Pons (tissue), 1 donor: ENCODE measurements around the gene AGER.
"Not testable (repeated sequence)": the region's sequence is repeated elsewhere in the genome, so short reads cannot be mapped to it uniquely, and the experiment has no call there.

Experiments
- DNase-seq: peaks from one replicate; pipeline ENCODE4 v3.0.0-alpha.2; 2016; ENCODE audit warnings: low spot score

The AGER gene

GRCh38 chr6:32148289-32149091 is 35.6 kb downstream of the AGER start:
- DNase-seq, result no peak

- DNase-seq, result no peak
These were observed 36.5 kb downstream of the AGER start for GRCh38 chr6:32147401-32148132.

GRCh38 chr6:32146687-32147086 is 37.4 kb downstream of the AGER start:
- DNase-seq, result no peak

- DNase-seq, result no peak
These were observed 37.8 kb downstream of the AGER start for GRCh38 chr6:32146287-32146686.

GRCh38 chr6:32144238-32144637 is 39.8 kb downstream of the AGER start:
- not testable (repeated sequence) for DNase-seq

- DNase-seq, result no peak
These were observed 43.5 kb downstream of the AGER start for GRCh38 chr6:32140420-32141046.

- DNase-seq, result no peak
These were observed 44.5 kb downstream of the AGER start for GRCh38 chr6:32139590-32139989.

GRCh38 chr6:32137454-32137853 is 46.6 kb downstream of the AGER start:
- DNase-seq, result no peak

GRCh38 chr6:32133786-32134185 is 50.3 kb downstream of the AGER start:
- no peak for DNase-seq

GRCh38 chr6:32132110-32132509 is 51.9 kb downstream of the AGER start:
- DNase-seq, result no peak

- no peak for DNase-seq
These were observed 52.6 kb downstream of the AGER start for GRCh38 chr6:32131439-32131948.
